ENCODE measurements around the gene TMEM61.
"Not testable (repeated sequence)": the region's sequence is repeated elsewhere in the genome, so short reads cannot be mapped to it uniquely, and the experiment has no call there.

The TMEM61 gene

GRCh38 chr1:55005351-55006140, 25.1 kb downstream of the TMEM61 start:
- DNase-seq: no peak

- DNase-seq: no peak
These were observed 26.5 kb downstream of the TMEM61 start for GRCh38 chr1:55006931-55007330.

GRCh38 chr1:55007625-55008024, 27.2 kb downstream of the TMEM61 start:
- no peak for DNase-seq

- no peak for DNase-seq
These were observed 29.9 kb downstream of the TMEM61 start for GRCh38 chr1:55010194-55010886.

GRCh38 chr1:55010887-55011217, 30.4 kb downstream of the TMEM61 start:
- no peak for DNase-seq

- no peak for DNase-seq
These were observed 32.2 kb downstream of the TMEM61 start for GRCh38 chr1:55012661-55013060.

GRCh38 chr1:55015123-55015522, 34.7 kb downstream of the TMEM61 start:
- no peak for DNase-seq

GRCh38 chr1:55015731-55016620, 35.5 kb downstream of the TMEM61 start:
- DNase-seq: no peak

GRCh38 chr1:55018395-55018794, 38.0 kb downstream of the TMEM61 start:
- no peak for DNase-seq

- peak; percentile 46 for DNase-seq
These were observed 41.6 kb downstream of the TMEM61 start for GRCh38 chr1:55021942-55022546.

- not testable (repeated sequence) for DNase-seq
These were observed 43.7 kb downstream of the TMEM61 start for GRCh38 chr1:55024163-55024562.

GRCh38 chr1:55026682-55027081, 46.3 kb downstream of the TMEM61 start:
- not testable (repeated sequence) for DNase-seq

- DNase-seq: not testable (repeated sequence)
These were observed 50.7 kb downstream of the TMEM61 start for GRCh38 chr1:55031098-55031497.

- DNase-seq: no peak
These were observed 52.8 kb downstream of the TMEM61 start for GRCh38 chr1:55033265-55033614.

GRCh38 chr1:55034476-55035133, 54.2 kb downstream of the TMEM61 start:
- DNase-seq: no peak

GRCh38 chr1:55035904-55036303, 55.5 kb downstream of the TMEM61 start:
- no peak for DNase-seq

GRCh38 chr1:55037733-55038551, 57.5 kb downstream of the TMEM61 start:
- DNase-seq: no peak

GRCh38 chr1:55038552-55038838, 58.1 kb downstream of the TMEM61 start:
- DNase-seq: no peak

GRCh38 chr1:55038974-55039341, 58.5 kb downstream of the TMEM61 start:
- DNase-seq: no peak

- DNase-seq: no peak
These were observed 59.1 kb downstream of the TMEM61 start, which contains the start of gene PCSK9 for GRCh38 chr1:55039342-55040082. TSS of gene PCSK9 (plus strand) at chr1:55039548. CDS start at chr1:55039838, 290 bp downstream.

Data from NK-92 treated with Interleukin-12 subunit alpha and Interleukin-12 subunit beta, amount 100 ng/mL, for 24 hours (cell line).